Progenitor cell of endocrine pancreas (in vitro differentiated cells): ENCODE data around the gene CYTH1. TPM values are rescaled to one million over a fixed set of nuclear protein-coding genes. Genes with fewer than 3 reads are reported as not detected.

ENCODE experiments used
- DNase-seq: peaks from one replicate; pipeline ENCODE4 v3.0.0; 2021; ENCODE audit warnings: low spot score; ENCODE audit not compliant: unreplicated experiment
- H3K27ac Mint-ChIP-seq: 2 replicates; pipeline ENCODE4 v1.8.0; 2021; ENCODE audit warnings: mild to moderate bottlenecking, moderate library complexity, mixed read lengths
- H3K27me3 Mint-ChIP-seq: 2 replicates; pipeline ENCODE4 v1.8.0; 2021; ENCODE audit warnings: mixed read lengths
- H3K36me3 Mint-ChIP-seq: 2 replicates; pipeline ENCODE4 v1.8.0; 2022; ENCODE audit warnings: mixed read lengths; ENCODE audit not compliant: insufficient read depth
- H3K4me1 Mint-ChIP-seq: 2 replicates; pipeline ENCODE4 v1.8.0; 2021; ENCODE audit warnings: low read depth, mixed read lengths
- H3K4me3 Mint-ChIP-seq: 2 replicates; pipeline ENCODE4 v1.8.0; 2021; ENCODE audit warnings: low read depth, mild to moderate bottlenecking, moderate library complexity, mixed read lengths
- H3K9me3 Mint-ChIP-seq: 2 replicates; pipeline ENCODE4 v1.8.0; 2021; ENCODE audit warnings: low read depth, mixed read lengths
- CTCF ChIP-seq: fragments of 200-600 bp; sonication (generic); IDR thresholded peaks from one replicate; pipeline ENCODE4 v1.5.0; 2021; ENCODE audit warnings: antibody characterized with exemption, mild to moderate bottlenecking; ENCODE audit not compliant: unreplicated experiment
- total RNA-seq: library from RNA; stranded (reverse); gene quantifications from 2 replicates; pipeline ENCODE4 v1.2.1, GENCODE V29; 2021

The CYTH1 gene
- total RNA-seq, 1 donor from 2014 or later, result 33.3 TPM

- Mint-ChIP-seq H3K27ac (peak overlapping the region; percentile 29), H3K4me1 (peaks cover 30% of the 10 kb centered on the region), H3K4me3 (no peak overlapping the region), H3K36me3 (no peaks in the 10 kb centered on the region), H3K9me3 (no peaks in the 10 kb centered on the region), H3K27me3 (no peaks in the 10 kb centered on the region)
- no peak for TF ChIP-seq CTCF
- no peak for DNase-seq
These were observed 20.2 kb downstream of the CYTH1 start for GRCh38 chr17:78761789-78762406.

GRCh38 chr17:78759969-78760352, 22.1 kb downstream of the CYTH1 start:
- no peaks in the 10 kb centered on the region for H3K27me3 Mint-ChIP-seq
- no peaks in the 10 kb centered on the region for H3K9me3 Mint-ChIP-seq
- H3K36me3 Mint-ChIP-seq, result no peaks in the 10 kb centered on the region
- peaks cover 31% of the 10 kb centered on the region for H3K4me1 Mint-ChIP-seq
- H3K27ac Mint-ChIP-seq, result no peak overlapping the region
- H3K4me3 Mint-ChIP-seq, result no peak overlapping the region
- no peak for DNase-seq
- no peak for TF ChIP-seq CTCF

- H3K27ac Mint-ChIP-seq, result no peak overlapping the region
- no peak for TF ChIP-seq CTCF
- H3K4me3 Mint-ChIP-seq, result no peak overlapping the region
- DNase-seq, result no peak
- no peaks in the 10 kb centered on the region for H3K36me3 Mint-ChIP-seq
- H3K27me3 Mint-ChIP-seq, result no peaks in the 10 kb centered on the region
- peaks cover 27% of the 10 kb centered on the region for H3K4me1 Mint-ChIP-seq
- no peaks in the 10 kb centered on the region for H3K9me3 Mint-ChIP-seq
These were observed 22.7 kb downstream of the CYTH1 start for GRCh38 chr17:78759203-78759968.

- H3K4me1 Mint-ChIP-seq, result peaks cover 33% of the 10 kb centered on the region
- no peaks in the 10 kb centered on the region for H3K27me3 Mint-ChIP-seq
- TF ChIP-seq CTCF, result no peak
- H3K4me3 Mint-ChIP-seq, result no peak overlapping the region
- no peaks in the 10 kb centered on the region for H3K9me3 Mint-ChIP-seq
- no peak for DNase-seq
- no peaks in the 10 kb centered on the region for H3K36me3 Mint-ChIP-seq
- H3K27ac Mint-ChIP-seq, result no peak overlapping the region
These were observed 28.5 kb downstream of the CYTH1 start for GRCh38 chr17:78753316-78754250.
